Measurements from ENCODE around the gene CTF1.

Gene CTF1

DNA sequence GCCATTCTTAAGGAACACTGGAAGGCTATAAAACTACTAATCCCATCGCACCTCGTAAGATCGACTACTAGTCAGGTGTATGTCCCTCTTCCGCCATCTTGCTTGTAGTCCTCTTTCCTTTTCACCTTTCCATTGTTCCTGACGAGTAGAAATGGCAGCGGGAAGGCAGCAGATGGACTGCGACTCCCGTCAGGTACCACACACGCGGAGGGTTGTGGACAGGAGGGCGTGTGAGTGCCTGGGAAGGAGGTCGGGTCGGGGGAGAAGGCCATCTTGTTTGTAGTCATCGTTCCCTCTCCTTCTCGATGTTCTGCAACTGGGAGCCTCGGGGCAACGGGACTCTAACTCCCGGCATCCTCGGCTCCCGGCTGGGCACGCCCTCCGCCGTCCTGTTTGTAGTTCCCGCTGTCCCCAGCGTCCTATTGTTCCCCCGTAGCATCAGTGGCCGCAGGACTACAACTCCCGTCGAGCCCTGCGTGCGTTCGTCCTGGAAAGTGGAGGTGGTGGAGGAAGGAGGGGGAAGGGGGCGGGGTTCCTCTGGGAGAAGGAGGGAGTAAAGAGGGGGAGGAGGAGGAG, 26.6 kb downstream of the CTF1 start:
- Histone ChIP-seq H3K4me3 (ENCODE audit: low read depth, low read length) (peak overlapping the region; percentile 99), H3K4me1 (peaks cover 3% of the 10 kb centered on the region; the same call in 1 of the 2 replicates), H3K9me3 (no peaks in the 10 kb centered on the region), H3K36me3 (no peaks in the 10 kb centered on the region), H3K27me3 (no peaks in the 10 kb centered on the region)
- TF ChIP-seq, protein P1, sequence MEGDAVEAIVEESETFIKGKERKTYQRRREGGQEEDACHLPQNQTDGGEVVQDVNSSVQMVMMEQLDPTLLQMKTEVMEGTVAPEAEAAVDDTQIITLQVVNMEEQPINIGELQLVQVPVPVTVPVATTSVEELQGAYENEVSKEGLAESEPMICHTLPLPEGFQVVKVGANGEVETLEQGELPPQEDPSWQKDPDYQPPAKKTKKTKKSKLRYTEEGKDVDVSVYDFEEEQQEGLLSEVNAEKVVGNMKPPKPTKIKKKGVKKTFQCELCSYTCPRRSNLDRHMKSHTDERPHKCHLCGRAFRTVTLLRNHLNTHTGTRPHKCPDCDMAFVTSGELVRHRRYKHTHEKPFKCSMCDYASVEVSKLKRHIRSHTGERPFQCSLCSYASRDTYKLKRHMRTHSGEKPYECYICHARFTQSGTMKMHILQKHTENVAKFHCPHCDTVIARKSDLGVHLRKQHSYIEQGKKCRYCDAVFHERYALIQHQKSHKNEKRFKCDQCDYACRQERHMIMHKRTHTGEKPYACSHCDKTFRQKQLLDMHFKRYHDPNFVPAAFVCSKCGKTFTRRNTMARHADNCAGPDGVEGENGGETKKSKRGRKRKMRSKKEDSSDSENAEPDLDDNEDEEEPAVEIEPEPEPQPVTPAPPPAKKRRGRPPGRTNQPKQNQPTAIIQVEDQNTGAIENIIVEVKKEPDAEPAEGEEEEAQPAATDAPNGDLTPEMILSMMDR (IDR thresholded peaks at IDR 0.05; ENCODE audit: low read depth, low read length): no peak
- peak; percentile 99 for DNase-seq

DNA sequence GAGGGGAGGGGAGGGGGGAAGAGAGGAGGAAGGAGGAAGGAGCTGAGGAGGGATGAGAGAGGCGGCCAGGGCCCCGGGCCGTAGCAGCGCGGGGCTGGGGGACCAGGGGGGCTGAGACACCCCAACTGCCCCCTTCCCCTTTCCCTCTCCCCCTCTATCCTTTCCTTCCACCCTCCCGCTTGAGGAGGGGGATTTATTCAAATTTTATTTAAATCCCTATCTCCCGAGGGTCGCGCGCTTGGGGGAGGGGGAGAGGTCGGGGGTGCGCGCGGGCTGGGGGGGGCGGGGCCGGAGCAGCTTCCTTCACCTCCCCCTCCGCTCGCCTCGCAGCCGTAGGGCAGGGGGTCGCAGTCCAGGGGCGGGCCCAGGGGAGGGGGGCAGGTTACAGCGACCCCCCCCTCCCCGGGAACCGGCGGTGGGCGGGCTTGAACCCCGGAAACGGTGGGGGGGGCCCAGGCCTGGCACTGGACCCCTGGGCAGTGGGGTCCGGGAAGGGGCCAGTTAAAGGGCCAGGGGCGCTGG, 27.2 kb downstream of the CTF1 start, which contains the start of gene FBXL19:
TSS of gene FBXL19 (plus strand) at position 19 of the 522 bp plus-strand sequence. CDS start 2,183 bp downstream, outside the sequence.
- Histone ChIP-seq H3K27me3 (no peaks in the 10 kb centered on the region), H3K4me3 (ENCODE audit: low read depth, low read length) (peak within 1 kb of the TSS; percentile 99), H3K9me3 (no peaks in the 10 kb centered on the region), H3K4me1 (peaks cover 3% of the 10 kb centered on the region; the same call in 1 of the 2 replicates), H3K36me3 (no peaks in the 10 kb centered on the region)
- TF ChIP-seq, protein P1 (IDR thresholded peaks at IDR 0.05; ENCODE audit: low read depth, low read length): no peak
- DNase-seq: peak; percentile 53

DNA sequence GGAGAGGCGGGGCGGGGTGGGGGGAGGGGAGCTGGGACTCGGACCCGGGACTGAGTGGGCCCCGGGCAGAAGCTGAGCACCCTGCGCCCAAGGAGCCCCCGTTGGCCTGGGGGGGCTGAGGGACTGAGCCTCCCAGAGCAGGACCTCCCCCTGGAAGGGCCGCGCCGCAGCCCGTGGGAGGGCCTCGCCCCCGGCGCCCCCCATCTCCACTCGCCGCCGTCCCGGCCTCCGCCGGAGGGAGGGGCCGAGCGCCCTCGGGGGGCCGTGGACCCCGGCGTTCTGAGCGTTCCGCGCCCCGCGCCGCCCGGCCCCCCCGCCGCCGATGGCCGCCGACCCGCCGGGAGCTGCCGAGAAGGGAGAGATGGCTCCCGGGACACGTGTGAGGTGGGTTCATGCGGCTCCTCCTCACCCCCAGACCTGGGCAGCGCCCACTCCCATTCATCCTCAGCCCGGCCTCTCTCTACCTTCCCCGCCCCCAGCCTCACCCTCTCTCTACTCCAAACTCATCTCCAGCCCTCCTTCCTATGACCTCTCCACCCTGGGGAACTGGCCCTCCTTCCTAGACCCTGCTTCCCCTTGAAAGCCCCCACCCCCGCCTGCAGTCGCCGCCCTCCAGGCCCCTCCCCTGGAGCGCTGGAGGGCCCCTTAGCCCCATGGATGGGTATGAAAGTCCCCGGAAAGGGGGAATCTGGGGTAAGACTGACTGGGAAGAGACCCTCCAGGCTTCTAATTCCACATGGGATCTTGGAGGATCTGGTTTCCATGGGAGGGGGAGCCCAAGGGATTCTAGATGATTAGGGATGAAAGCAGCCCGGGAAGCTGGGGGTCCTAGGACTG, 27.9 kb downstream of the CTF1 start:
- H3K4me1 ChIP-seq: peaks cover 3% of the 10 kb centered on the region; the same call in 1 of the 2 replicates
- no peaks in the 10 kb centered on the region for H3K9me3 ChIP-seq
- H3K36me3 ChIP-seq: 0 out of 2 replicates have a peak, but pooled peaks cover 3% of the 10 kb centered on the region
- no peak for DNase-seq
- H3K27me3 ChIP-seq: no peaks in the 10 kb centered on the region
- H3K4me3 ChIP-seq (ENCODE audit: low read depth, low read length): peak overlapping the region; percentile 99
- TF ChIP-seq, protein P1 (IDR thresholded peaks at IDR 0.05; ENCODE audit: low read depth, low read length): no peak

GRCh38 chr16:30924913-30925631, 28.7 kb downstream of the CTF1 start:
- TF ChIP-seq, protein P1 (IDR thresholded peaks at IDR 0.05; ENCODE audit: low read depth, low read length): no peak
- peak overlapping the region; percentile 99 for H3K4me3 ChIP-seq (ENCODE audit: low read depth, low read length)

GRCh38 chr16:30925632-30925987, 29.2 kb downstream of the CTF1 start:
- Histone ChIP-seq H3K4me1 (peaks cover 3% of the 10 kb centered on the region; the same call in 1 of the 2 replicates), H3K4me3 (ENCODE audit: low read depth, low read length) (no peak overlapping the region)

More at GRCh38 chr16:30924913-30925631, 28.7 kb downstream of the CTF1 start:
- Histone ChIP-seq H3K36me3 (peaks cover 3% of the 10 kb centered on the region; the same call in 1 of the 2 replicates), H3K9me3 (no peaks in the 10 kb centered on the region), H3K4me1 (peaks cover 3% of the 10 kb centered on the region; the same call in 1 of the 2 replicates), H3K27me3 (no peaks in the 10 kb centered on the region)
- no peak for DNase-seq

More at GRCh38 chr16:30925632-30925987, 29.2 kb downstream of the CTF1 start:
- TF ChIP-seq, protein P1 (IDR thresholded peaks at IDR 0.05; ENCODE audit: low read depth, low read length): no peak
- H3K9me3 ChIP-seq: no peaks in the 10 kb centered on the region
- no peaks in the 10 kb centered on the region for H3K27me3 ChIP-seq
- no peak for DNase-seq
- H3K36me3 ChIP-seq: peaks cover 3% of the 10 kb centered on the region

Measured in BE2C (cell line).